K562 (cell line): ENCODE data around the gene DHX57. TPM values are rescaled to one million over a fixed set of nuclear protein-coding genes. Genes with fewer than 3 reads are reported as not detected.

ENCODE experiments used
- ATAC-seq: fragments of 200-7000 bp; cut with Tn5 transposase; 3 replicates; pipeline ENCODE4 v1.9.1; 2020; ENCODE audit warnings: moderate library complexity
- BruUV-seq: library from RNA; stranded (reverse); fragments of 400-500 nt; replicated peaks from 2 replicates; lab custom pipeline; 2021; lab: Mats Ljungman, UMichigan
- CTCF ChIA-PET: fragments of 300-600 bp; formaldehyde crosslinking; extraction: SDS; loops from one replicate; lab custom pipeline; 2021; ENCODE audit warnings: low intra/inter-chr PET ratio; lab: Yijun Ruan, JAX
- POLR2A ChIA-PET: fragments of 300-600, 350-650 bp; sonication (Branson Sonifier 250); formaldehyde crosslinking; extraction: SDS; loops from one replicate; lab custom pipeline; 2021; ENCODE audit warnings: antibody characterized with exemption, inconsistent platforms; lab: Yijun Ruan, JAX
- DNase-seq, 4 experiments: peaks; one replicate each; pipeline versions ENCODE4 v3.0.0 to v3.0.0-alpha.2; 2011 to 2018; ENCODE audit warnings: low spot score in 3 of 4, mixed read lengths in 3 of 4; ENCODE audit errors: extremely low read depth in 1 of 4
- FAIRE-seq: peaks from 2 replicates; lab custom pipeline; 2011; peaks lifted over from hg19 to GRCh38; lab: Jason Lieb, UNC
- H2AFZ ChIP-seq: 2 replicates; pipeline ENCODE4 v1.6.0; 2011; ENCODE audit warnings: low read depth, low read length, control low read depth, inconsistent platforms
- H3K27ac ChIP-seq: fragments of 200-600 bp; 3 replicates; pipeline ENCODE4 v1.8.0; 2011; ENCODE audit warnings: low read depth, mild to moderate bottlenecking, control low read depth, inconsistent platforms, low read length, moderate library complexity, mixed read lengths; ENCODE audit errors: extremely low read depth
- H3K27me3 ChIP-seq, 2 experiments: fragments of 300-600 bp in 1 of 2; 2 replicates in 1 of 2; 3 replicates in 1 of 2; pipeline versions ENCODE4 v1.6.0 to v1.8.0; 2011; ENCODE audit warnings: inconsistent platforms in 2 of 2, low read length in 2 of 2, mild to moderate bottlenecking in 1 of 2, mixed read lengths in 1 of 2, moderate library complexity in 1 of 2; ENCODE audit not compliant: control insufficient read depth in 2 of 2, insufficient read depth in 2 of 2
- H3K36me3 ChIP-seq: fragments of 300-600 bp; 3 replicates; pipeline ENCODE4 v1.8.0; 2011; ENCODE audit warnings: mild to moderate bottlenecking, low read length, inconsistent platforms; ENCODE audit not compliant: control insufficient read depth, insufficient read depth
- H3K4me1 ChIP-seq, 2 experiments: fragments of 200-600 bp in 1 of 2; replicated peaks in 1 of 2; 2 replicates in 1 of 2; 3 replicates in 1 of 2; pipeline versions ENCODE4 v1.5.1 to v1.8.0; 2011; ENCODE audit warnings: inconsistent platforms in 2 of 2, low read length in 2 of 2, mild to moderate bottlenecking in 1 of 2, mixed read lengths in 1 of 2, moderate library complexity in 1 of 2; ENCODE audit not compliant: control insufficient read depth in 2 of 2, insufficient read depth in 2 of 2
- H3K4me2 ChIP-seq: 2 replicates; pipeline ENCODE4 v1.6.1; 2011; ENCODE audit warnings: low read length, control low read depth, inconsistent platforms, mixed read lengths; ENCODE audit not compliant: insufficient read depth
- H3K4me3 ChIP-seq: fragments of 200-600 bp; sonication (generic), shearing (Covaris generic); 2 replicates; pipeline ENCODE4 v1.5.1; 2016; ENCODE audit warnings: control low read depth, inconsistent platforms
- H3K79me2 ChIP-seq: fragments of 200-600 bp; 3 replicates; pipeline ENCODE4 v1.8.0; 2011; ENCODE audit warnings: low read length, inconsistent platforms; ENCODE audit not compliant: control insufficient read depth, insufficient read depth
- H3K9ac ChIP-seq, 2 experiments: 2 replicates each; pipeline versions ENCODE4 v1.6.0 to v1.6.1; 2011; ENCODE audit warnings: low read depth in 2 of 2, low read length in 2 of 2, control low read depth in 1 of 2, inconsistent platforms in 1 of 2, mild to moderate bottlenecking in 1 of 2, mixed read lengths in 1 of 2; ENCODE audit not compliant: insufficient read depth in 1 of 2
- H3K9me1 ChIP-seq: one replicate; pipeline ENCODE4 v1.6.0; 2011; ENCODE audit warnings: inconsistent platforms, mild to moderate bottlenecking, low read length, moderate library complexity; ENCODE audit not compliant: control insufficient read depth, insufficient read depth
- H3K9me3 ChIP-seq: replicated peaks from 2 replicates; pipeline ENCODE4 v1.5.1; 2011; ENCODE audit warnings: low read depth, low read length, inconsistent platforms; ENCODE audit not compliant: control insufficient read depth, insufficient read depth
- H4K20me1 ChIP-seq: replicated peaks from 2 replicates; pipeline ENCODE4 v1.6.1; 2011; ENCODE audit warnings: low read length, inconsistent platforms, mixed read lengths; ENCODE audit not compliant: control insufficient read depth, insufficient read depth
- HDAC6 ChIP-seq: IDR thresholded peaks from 2 replicates; pipeline ENCODE4 v1.6.1; 2012; ENCODE audit warnings: low read depth, mild to moderate bottlenecking, control low read depth, inconsistent platforms, low read length, moderate library complexity
- TAL1 ChIP-seq: fragments of 450-650 bp; IDR thresholded peaks from 2 replicates; pipeline ENCODE4 v1.6.1; 2016; ENCODE audit warnings: mild to moderate bottlenecking
- WGBS: fragments of 100-300 bp; shearing (Covaris generic); methylation state at CpG from one replicate; pipeline ENCODE4 v1.1.6; 2016; ENCODE audit warnings: low coverage, mixed read lengths; ENCODE audit not compliant: insufficient coverage; ENCODE audit errors: missing lambda C conversion rate; 5-methylcytosine and 5-hydroxymethylcytosine counted together
- in situ Hi-C: fragments of 300-500 bp; cut with MboI; formaldehyde crosslinking; loops from 4 replicates; pipeline ENCODE4 v1.15.0; 2018; ENCODE audit warnings: inconsistent platforms, mixed read lengths
- intact Hi-C: fragments of 100-400 bp; cut with micrococcal nuclease; formaldehyde crosslinking; loops from 2 replicates; pipeline ENCODE4 v1.14.2; 2022
- polyA plus RNA-seq, 8 experiments: library from polyadenylated mRNA; depleted of rRNA in 4 of 8; stranded (reverse) in 5 of 8; unstranded in 3 of 8; fragments of >200 nt; fragmentation: Nextera tagmentation in 2 of 8; fragmentation: Illumina TruSeq in 1 of 8; extraction: Ambion mirVana in 2 of 8; extraction: Trizol in 1 of 8; gene quantifications; 2 replicates each; pipeline versions ENCODE4 v1.2.1 to v1.2.3, GENCODE V29; 2011 to 2014; ENCODE audit warnings: inconsistent platforms in 1 of 8, missing spikeins in 1 of 8
- total RNA-seq, 7 experiments: library from RNA; depleted of rRNA in 6 of 7; stranded (reverse); fragments of >200 nt in 6 of 7; fragmentation: Illumina TruSeq in 2 of 7; extraction: Trizol in 2 of 7; gene quantifications; 2 replicates each; pipeline versions ENCODE4 v1.2.1 to v1.2.3, GENCODE V29; 2011 to 2021; ENCODE audit warnings: low replicate concordance in 1 of 7
- TF ChIP-seq, protein P1 (sequence below): sonication (generic); formaldehyde crosslinking; IDR thresholded peaks from 2 replicates; pipeline ENCODE4 v1.8.0; 2022; ENCODE audit warnings: mild to moderate bottlenecking, missing genetic modification reagents

Gene DHX57
- total and polyA plus RNA-seq, 9 of the 15 experiments (the other 6 are each of a cell fraction or from before 2014, with no cell fraction given): 7.4 to 23.6 (median 17.9) TPM

- Histone ChIP-seq H3K4me3 (no peak overlapping the region), H4K20me1 (no peaks in the 10 kb centered on the region), H2AFZ (peak overlapping the region; percentile 20; the same call in 1 of the 2 replicates), H3K27me3 (no peaks in the 10 kb centered on the region), H3K9me1 (no peaks in the 10 kb centered on the region), H3K4me1 (peaks cover 3 to 5% of the 10 kb centered on the region in 2 experiments; a peak in 3 of 5 replicates), H3K4me2 (no peak overlapping the region), H3K27ac (no peak overlapping the region), H3K9me3 (no peaks in the 10 kb centered on the region), H3K9ac (no peak overlapping the region), H3K36me3 (peaks cover 5% of the 10 kb centered on the region; the same call in 2 of the 3 replicates), H3K79me2 (peaks cover 10% of the 10 kb centered on the region)
- FAIRE-seq (no peak), ATAC-seq (no peak), DNase-seq (no peak)
- ChIA-PET POLR2A (interaction anchor here (0.5 to 3.0 kb wide), 4 partner anchors 15 to 202 kb away, joined by 3 to 24 read pairs (median 4); partner anchors contain the start of gene SRSF7), CTCF (no interaction called here)
- BruUV-seq: no TSS peak
- 72% methylated on average over 7 of the region's 7 CpGs for WGBS
- TF ChIP-seq TAL1 (no peak), HDAC6 (no peak)
- TF ChIP-seq, protein P1, sequence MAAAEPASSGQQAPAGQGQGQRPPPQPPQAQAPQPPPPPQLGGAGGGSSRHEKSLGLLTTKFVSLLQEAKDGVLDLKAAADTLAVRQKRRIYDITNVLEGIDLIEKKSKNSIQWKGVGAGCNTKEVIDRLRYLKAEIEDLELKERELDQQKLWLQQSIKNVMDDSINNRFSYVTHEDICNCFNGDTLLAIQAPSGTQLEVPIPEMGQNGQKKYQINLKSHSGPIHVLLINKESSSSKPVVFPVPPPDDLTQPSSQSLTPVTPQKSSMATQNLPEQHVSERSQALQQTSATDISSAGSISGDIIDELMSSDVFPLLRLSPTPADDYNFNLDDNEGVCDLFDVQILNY: no peak
- in situ Hi-C loops: no loop called here
- intact Hi-C loops: no loop called here
Observed at GRCh38 chr2:38775921-38776225, 99.9 kb downstream of the DHX57 start.
